ENCODE measurements around the gene CD4.

Gene CD4

DNA sequence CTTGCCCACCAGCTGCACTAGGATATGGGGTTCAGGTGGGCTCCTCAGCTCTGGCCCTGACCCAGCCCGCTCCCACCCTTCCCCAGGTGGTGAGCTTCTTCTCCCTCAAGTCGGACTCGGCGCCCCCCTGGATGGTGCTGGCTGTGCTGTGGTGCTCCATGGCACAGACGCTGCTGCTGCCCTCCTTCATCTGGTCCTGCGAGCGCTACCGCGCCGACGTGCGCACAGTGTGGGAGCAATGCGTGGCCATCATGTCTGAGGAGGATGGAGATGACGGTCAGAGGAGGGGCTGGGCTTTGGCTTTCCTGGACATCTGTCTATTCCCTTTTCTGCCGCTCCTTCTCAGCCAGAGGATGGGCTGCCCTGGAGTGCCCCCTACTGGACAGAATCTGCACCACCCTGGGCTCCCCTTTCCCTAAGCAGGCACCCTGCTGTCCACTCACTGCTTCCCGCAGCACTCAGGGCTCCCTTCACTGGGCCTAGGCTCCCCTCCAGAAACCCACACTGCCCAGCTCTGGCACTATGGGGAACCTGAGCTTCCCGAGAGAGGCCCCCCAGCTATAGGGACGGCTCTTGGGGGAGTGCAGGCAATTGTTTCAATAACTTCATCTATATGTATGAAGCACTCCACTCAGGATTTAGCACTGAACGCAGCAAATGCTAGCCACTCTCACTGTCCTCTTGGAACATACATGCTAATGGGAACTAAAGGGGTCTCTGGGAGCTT is 36.2 kb downstream of the CD4 start (continued):
- no peak for TF ChIP-seq ZNF768 (tag by site-specific recombination; IDR thresholded peaks at IDR 0.05)
- TF ChIP-seq, protein P1, sequence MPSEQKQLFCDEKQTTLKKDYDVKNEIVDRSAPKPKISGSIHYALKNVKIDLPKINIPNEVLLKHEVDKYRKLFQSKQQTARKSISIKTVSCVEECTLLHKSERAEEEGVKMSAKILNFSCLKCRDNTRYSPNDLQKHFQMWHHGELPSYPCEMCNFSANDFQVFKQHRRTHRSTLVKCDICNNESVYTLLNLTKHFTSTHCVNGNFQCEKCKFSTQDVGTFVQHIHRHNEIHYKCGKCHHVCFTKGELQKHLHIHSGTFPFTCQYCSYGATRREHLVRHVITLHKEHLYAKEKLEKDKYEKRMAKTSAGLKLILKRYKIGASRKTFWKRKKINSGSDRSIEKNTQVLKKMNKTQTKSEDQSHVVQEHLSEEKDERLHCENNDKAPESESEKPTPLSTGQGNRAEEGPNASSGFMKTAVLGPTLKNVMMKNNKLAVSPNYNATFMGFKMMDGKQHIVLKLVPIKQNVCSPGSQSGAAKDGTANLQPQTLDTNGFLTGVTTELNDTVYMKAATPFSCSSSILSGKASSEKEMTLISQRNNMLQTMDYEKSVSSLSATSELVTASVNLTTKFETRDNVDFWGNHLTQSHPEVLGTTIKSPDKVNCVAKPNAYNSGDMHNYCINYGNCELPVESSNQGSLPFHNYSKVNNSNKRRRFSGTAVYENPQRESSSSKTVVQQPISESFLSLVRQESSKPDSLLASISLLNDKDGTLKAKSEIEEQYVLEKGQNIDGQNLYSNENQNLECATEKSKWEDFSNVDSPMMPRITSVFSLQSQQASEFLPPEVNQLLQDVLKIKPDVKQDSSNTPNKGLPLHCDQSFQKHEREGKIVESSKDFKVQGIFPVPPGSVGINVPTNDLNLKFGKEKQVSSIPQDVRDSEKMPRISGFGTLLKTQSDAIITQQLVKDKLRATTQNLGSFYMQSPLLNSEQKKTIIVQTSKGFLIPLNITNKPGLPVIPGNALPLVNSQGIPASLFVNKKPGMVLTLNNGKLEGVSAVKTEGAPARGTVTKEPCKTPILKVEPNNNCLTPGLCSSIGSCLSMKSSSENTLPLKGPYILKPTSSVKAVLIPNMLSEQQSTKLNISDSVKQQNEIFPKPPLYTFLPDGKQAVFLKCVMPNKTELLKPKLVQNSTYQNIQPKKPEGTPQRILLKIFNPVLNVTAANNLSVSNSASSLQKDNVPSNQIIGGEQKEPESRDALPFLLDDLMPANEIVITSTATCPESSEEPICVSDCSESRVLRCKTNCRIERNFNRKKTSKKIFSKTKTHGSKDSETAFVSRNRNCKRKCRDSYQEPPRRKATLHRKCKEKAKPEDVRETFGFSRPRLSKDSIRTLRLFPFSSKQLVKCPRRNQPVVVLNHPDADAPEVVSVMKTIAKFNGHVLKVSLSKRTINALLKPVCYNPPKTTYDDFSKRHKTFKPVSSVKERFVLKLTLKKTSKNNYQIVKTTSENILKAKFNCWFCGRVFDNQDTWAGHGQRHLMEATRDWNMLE (tag by site-specific recombination; conservative IDR thresholded peaks at IDR 0.05; ENCODE audit: low read depth), result no peak
- no peak for TF ChIP-seq MEIS1 (CRISPR knock-in tag; IDR thresholded peaks at IDR 0.05; ENCODE audit: borderline replicate concordance)
- peak; percentile 18; the same call in 1 of the 2 replicates for TF ChIP-seq ZNF558 (tag by site-specific recombination; IDR thresholded peaks at IDR 0.05)
- no peak for TF ChIP-seq ZBTB7A (tag by site-specific recombination; IDR thresholded peaks at IDR 0.05; ENCODE audit: low read depth)
- no peak for TF ChIP-seq ZNF514 (tag by site-specific recombination; IDR thresholded peaks at IDR 0.05)
- TF ChIP-seq ZNF114 (tag by site-specific recombination; IDR thresholded peaks at IDR 0.05), result no peak
- TF ChIP-seq ZBTB8A (tag by site-specific recombination; IDR thresholded peaks at IDR 0.05), result no peak
- TF ChIP-seq ZNF596 (tag by site-specific recombination; IDR thresholded peaks at IDR 0.05), result no peak
- TF ChIP-seq ZNF391 (tag by site-specific recombination; IDR thresholded peaks at IDR 0.05; ENCODE audit: borderline replicate concordance, low read depth), result no peak
- 0 out of 2 replicates have a peak, but pooled peaks have one; percentile 43 for TF ChIP-seq ZNF24 (tag by site-specific recombination; IDR thresholded peaks at IDR 0.05)
- TF ChIP-seq ZNF600 (tag by site-specific recombination; IDR thresholded peaks at IDR 0.05), result peak; percentile 82; the same call in 1 of the 2 replicates
- no peak for TF ChIP-seq ZNF560 (tag by site-specific recombination; IDR thresholded peaks at IDR 0.05; ENCODE audit: borderline replicate concordance)
- no peak for TF ChIP-seq ZNF239 (tag by site-specific recombination; IDR thresholded peaks at IDR 0.05)
- no peak for TF ChIP-seq ATF2 (tag by site-specific recombination; IDR thresholded peaks at IDR 0.05; ENCODE audit: low read depth)
- TF ChIP-seq, protein P2, sequence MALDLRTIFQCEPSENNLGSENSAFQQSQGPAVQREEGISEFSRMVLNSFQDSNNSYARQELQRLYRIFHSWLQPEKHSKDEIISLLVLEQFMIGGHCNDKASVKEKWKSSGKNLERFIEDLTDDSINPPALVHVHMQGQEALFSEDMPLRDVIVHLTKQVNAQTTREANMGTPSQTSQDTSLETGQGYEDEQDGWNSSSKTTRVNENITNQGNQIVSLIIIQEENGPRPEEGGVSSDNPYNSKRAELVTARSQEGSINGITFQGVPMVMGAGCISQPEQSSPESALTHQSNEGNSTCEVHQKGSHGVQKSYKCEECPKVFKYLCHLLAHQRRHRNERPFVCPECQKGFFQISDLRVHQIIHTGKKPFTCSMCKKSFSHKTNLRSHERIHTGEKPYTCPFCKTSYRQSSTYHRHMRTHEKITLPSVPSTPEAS (tag by site-specific recombination; IDR thresholded peaks at IDR 0.05), result no peak
- TF ChIP-seq ZNF791 (tag by site-specific recombination; IDR thresholded peaks at IDR 0.05), result no peak
- TF ChIP-seq YY2 (tag by site-specific recombination; IDR thresholded peaks at IDR 0.05), result no peak
- no peak; the same call in 1 of the 2 replicates for TF ChIP-seq GLIS2 (tag by site-specific recombination; IDR thresholded peaks at IDR 0.05)
- no peak for TF ChIP-seq EGR2 (tag by site-specific recombination; IDR thresholded peaks at IDR 0.05; ENCODE audit: low read depth)
- no peak for TF ChIP-seq MYNN (tag by site-specific recombination; IDR thresholded peaks at IDR 0.05; ENCODE audit: borderline replicate concordance)
- peak; percentile 97 for TF ChIP-seq ZNF654 (tag by site-specific recombination; IDR thresholded peaks at IDR 0.05; ENCODE audit: low read depth)
- no peak for TF ChIP-seq ZNF544 (tag by site-specific recombination; IDR thresholded peaks at IDR 0.05)
- TF ChIP-seq ZNF843 (tag by site-specific recombination; IDR thresholded peaks at IDR 0.05), result no peak
- TF ChIP-seq, protein P3, sequence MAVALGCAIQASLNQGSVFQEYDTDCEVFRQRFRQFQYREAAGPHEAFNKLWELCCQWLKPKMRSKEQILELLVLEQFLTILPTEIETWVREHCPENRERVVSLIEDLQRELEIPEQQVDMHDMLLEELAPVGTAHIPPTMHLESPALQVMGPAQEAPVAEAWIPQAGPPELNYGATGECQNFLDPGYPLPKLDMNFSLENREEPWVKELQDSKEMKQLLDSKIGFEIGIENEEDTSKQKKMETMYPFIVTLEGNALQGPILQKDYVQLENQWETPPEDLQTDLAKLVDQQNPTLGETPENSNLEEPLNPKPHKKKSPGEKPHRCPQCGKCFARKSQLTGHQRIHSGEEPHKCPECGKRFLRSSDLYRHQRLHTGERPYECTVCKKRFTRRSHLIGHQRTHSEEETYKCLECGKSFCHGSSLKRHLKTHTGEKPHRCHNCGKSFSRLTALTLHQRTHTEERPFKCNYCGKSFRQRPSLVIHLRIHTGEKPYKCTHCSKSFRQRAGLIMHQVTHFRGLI (tag by site-specific recombination; IDR thresholded peaks at IDR 0.05), result no peak
- TF ChIP-seq ZNF202 (tag by site-specific recombination; IDR thresholded peaks at IDR 0.05; ENCODE audit: borderline replicate concordance), result no peak
- TF ChIP-seq ZNF670 (tag by site-specific recombination; IDR thresholded peaks at IDR 0.05; ENCODE audit: low read depth), result no peak
- no peak for TF ChIP-seq ZNF704 (tag by site-specific recombination; IDR thresholded peaks at IDR 0.05)
- peak; percentile 56; the same call in 1 of the 2 replicates for TF ChIP-seq ZNF394 (tag by site-specific recombination; IDR thresholded peaks at IDR 0.05; ENCODE audit: borderline replicate concordance)
